HFF-Myc (cell line): ENCODE data around the gene TXNRD2.
A peak's percentile ranks its signal among the peaks of the same experiment; 100 is the strongest.

Experiments used
- DNase-seq: peaks from one replicate; pipeline ENCODE4 v3.0.0-alpha.2; 2011; ENCODE audit warnings: low read depth; ENCODE audit errors: extremely low read depth
- H3K4me3 ChIP-seq: replicated peaks from 2 replicates; pipeline ENCODE4 v1.5.1; 2011; ENCODE audit warnings: low read depth, mild to moderate bottlenecking, control low read depth, low read length
- TF ChIP-seq, protein P1 (sequence below): IDR thresholded peaks from 2 replicates; pipeline ENCODE4 v1.5.1; 2012; ENCODE audit warnings: mild to moderate bottlenecking, low read depth, low read length, control low read depth; ENCODE audit errors: missing control alignments

The TXNRD2 gene

DNA sequence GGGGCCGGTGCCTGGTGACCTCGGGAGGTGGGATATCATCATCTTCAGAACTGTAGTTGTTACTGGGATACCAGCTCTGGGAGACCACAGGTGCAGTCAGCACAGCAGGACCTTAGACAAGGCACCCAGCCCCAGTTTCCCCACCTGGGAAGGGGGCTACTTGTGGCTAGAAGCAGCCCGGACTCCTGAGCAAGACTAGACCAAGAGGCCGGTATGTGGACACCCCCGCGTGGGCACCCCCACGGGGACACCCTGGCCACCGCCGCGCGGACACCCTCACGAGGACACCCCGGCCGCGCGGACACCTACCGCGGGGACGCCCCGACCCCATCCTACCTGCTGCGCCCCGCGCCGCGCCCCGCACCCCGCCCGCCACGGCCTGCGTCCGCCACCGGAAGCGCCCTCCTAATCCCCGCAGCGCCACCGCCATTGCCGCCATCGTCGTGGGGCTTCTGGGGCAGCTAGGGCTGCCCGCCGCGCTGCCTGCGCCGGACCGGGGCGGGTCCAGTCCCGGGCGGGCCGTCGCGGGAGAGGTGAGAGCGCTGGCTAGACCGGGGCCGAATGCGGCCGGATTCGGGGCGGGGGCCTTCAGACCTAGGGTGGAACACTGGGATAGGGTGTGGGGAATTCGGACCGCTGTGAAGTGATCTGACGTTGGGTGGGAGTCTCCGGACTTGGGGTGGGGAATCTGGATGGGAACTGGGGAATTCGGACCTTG lies at the start of gene TXNRD2, which contains the start of gene COMT:
TSS of gene TXNRD2 (minus strand) at position 454 of the 718 bp plus-strand sequence. CDS start at position 439, 15 bp downstream.
TSS of gene COMT (plus strand) at position 408 of the 718 bp plus-strand sequence. CDS start 20,755 bp downstream, outside the sequence.
- TF ChIP-seq, protein P1, sequence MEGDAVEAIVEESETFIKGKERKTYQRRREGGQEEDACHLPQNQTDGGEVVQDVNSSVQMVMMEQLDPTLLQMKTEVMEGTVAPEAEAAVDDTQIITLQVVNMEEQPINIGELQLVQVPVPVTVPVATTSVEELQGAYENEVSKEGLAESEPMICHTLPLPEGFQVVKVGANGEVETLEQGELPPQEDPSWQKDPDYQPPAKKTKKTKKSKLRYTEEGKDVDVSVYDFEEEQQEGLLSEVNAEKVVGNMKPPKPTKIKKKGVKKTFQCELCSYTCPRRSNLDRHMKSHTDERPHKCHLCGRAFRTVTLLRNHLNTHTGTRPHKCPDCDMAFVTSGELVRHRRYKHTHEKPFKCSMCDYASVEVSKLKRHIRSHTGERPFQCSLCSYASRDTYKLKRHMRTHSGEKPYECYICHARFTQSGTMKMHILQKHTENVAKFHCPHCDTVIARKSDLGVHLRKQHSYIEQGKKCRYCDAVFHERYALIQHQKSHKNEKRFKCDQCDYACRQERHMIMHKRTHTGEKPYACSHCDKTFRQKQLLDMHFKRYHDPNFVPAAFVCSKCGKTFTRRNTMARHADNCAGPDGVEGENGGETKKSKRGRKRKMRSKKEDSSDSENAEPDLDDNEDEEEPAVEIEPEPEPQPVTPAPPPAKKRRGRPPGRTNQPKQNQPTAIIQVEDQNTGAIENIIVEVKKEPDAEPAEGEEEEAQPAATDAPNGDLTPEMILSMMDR = no peak
- H3K4me3 ChIP-seq = peak within 1 kb of the TSS; percentile 76
- DNase-seq = no peak

DNA sequence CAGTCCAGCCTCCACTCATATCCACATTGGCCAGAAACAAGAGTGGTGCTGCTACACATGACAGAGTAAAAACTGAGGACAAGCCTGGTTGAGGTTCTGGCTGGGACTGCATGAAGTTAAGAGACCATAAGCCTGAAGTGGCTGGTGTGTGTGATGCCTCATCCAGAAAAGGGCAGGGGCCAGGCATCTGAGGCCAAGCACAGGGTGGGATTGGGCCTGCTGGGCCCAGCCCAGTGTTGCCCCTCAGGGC lies 49.7 kb upstream of the TXNRD2 start:
- TF ChIP-seq, protein P1 = no peak
- no peak for DNase-seq
- no peak overlapping the region for H3K4me3 ChIP-seq

DNA sequence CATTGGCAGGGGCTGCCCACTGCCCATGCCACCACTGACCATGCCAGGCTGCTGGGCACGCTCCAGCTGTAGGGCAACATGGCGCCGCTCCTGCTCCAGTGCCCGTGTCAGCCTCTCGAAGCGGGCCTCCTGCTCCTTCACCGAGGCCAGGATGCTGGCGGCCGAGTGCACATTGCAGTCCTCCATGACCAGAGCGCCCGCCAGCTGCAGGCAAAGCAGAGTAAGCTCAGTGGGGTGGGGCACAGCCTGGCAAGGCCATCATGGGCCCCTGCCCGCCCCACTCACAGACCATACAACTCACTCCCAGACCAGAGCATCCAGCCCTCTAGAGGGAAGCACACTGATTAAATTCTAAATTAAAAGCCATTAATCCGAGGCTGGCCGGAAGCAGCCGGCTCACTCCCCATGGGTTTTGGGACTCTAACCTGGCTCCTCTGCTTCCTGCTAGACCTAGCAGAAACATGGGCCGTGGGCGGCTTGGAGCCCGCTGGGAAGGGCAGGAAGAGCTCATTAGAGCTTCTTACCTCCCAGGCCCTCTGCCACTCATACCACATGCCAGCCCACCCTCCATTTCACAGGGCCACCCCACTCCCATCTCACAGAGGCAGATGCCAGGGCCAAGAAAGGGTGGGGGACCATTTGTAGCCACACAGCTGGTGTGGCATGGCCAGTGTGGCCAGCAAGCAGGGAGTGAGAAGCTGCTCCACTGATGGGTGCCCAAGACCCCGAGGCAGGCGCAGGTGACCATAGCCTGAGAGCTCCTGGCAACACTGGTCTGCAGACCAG lies 49.2 kb upstream of the TXNRD2 start:
- TF ChIP-seq, protein P1 = no peak
- no peak for DNase-seq

DNA sequence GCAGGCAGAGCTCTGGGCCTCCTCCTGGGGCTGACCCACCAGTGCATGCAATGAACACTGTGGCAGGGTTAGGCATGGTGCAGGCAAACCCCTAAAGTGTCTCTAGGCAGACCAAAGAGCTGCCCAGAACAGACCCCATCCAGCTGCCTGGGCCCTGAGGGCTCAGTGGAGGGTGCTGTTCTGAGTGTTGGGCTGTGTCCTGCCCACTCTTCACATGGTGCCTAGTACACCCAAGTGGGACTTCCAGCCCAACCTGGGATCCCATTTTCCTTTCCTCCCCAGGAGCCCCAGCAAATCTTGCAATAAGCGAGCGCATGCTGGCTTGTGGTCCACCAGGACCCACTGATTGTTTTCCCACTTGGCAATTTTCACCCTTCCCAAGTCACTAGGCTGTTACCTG lies 48.6 kb upstream of the TXNRD2 start:
- TF ChIP-seq, protein P1 = no peak
- H3K4me3 ChIP-seq = no peak overlapping the region
- no peak for DNase-seq

More for the DNA sequence above, 49.2 kb upstream of the TXNRD2 start:
- H3K4me3 ChIP-seq = no peak overlapping the region

DNA sequence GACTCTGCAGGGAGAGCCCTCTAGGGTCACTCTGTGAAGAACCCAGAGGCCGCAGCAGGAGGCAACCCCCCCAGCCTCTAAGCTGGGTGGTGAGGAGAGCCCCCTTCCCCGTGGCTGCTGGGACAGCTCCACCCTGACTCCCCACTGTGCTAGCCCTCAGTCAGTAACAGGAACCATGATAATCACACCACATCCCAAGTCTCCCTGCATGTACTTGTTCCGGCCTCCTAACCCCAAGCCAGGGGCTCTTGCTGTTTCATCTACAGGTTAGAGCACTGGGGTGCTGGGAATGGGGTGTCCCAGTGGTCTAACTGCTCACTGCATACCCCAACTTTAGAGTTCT lies 48.1 kb upstream of the TXNRD2 start:
- no peak overlapping the region for H3K4me3 ChIP-seq
- no peak for DNase-seq
- TF ChIP-seq, protein P1 = no peak

DNA sequence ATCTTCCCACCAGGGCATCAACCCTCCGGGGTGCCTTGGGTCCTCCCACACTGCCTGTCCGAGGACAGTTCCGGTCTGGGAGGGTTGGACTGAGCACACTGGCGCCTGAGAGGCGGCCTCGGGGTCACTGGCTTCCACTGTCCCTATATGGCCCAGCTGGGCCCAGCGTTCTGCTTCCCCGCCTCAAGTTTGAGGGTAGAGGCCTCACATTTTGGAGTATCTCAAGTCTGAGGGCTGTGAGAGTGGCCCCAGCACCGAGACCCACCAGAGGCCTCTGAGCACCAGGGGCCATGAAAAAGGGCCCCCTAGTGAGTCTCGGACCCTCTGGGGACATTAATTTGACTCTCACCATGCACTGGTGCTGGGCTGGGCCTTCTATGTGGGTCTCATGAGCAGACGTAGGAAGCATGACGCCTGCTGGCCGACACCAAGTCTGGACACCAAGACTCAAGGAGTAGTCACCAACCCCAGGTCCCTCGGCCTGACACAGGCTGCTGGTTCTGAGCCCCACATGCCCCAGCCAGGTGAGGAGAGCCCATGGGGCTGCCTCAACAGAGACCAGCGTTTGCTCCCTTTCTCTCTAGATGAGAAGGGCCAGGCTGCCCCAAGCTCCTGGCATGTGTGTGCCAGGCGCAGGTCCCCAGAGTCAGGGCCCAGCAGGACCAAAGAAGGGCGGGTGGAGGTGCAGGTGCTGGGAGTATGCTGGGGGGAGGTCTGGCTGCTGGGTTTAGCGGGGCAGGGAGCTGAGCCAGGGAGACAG lies 47.5 kb upstream of the TXNRD2 start:
- TF ChIP-seq, protein P1 = no peak
- no peak overlapping the region for H3K4me3 ChIP-seq
- DNase-seq = no peak
